NT2/D1 (cell line): ENCODE results near the gene ARHGAP12.

Experiments used
- SUZ12 ChIP-seq: IDR thresholded peaks from 2 replicates; pipeline ENCODE4 v1.6.1; 2011; ENCODE audit not compliant: insufficient read length, insufficient read depth; ENCODE audit errors: extremely low read depth
- YY1 ChIP-seq: IDR thresholded peaks from 2 replicates; pipeline ENCODE4 v1.6.1; 2011; ENCODE audit not compliant: insufficient read length, insufficient read depth
- ZNF274 ChIP-seq: IDR thresholded peaks from 2 replicates; pipeline ENCODE4 v1.6.1; 2011; ENCODE audit warnings: mild to moderate bottlenecking, low read depth, low read length

DNA sequence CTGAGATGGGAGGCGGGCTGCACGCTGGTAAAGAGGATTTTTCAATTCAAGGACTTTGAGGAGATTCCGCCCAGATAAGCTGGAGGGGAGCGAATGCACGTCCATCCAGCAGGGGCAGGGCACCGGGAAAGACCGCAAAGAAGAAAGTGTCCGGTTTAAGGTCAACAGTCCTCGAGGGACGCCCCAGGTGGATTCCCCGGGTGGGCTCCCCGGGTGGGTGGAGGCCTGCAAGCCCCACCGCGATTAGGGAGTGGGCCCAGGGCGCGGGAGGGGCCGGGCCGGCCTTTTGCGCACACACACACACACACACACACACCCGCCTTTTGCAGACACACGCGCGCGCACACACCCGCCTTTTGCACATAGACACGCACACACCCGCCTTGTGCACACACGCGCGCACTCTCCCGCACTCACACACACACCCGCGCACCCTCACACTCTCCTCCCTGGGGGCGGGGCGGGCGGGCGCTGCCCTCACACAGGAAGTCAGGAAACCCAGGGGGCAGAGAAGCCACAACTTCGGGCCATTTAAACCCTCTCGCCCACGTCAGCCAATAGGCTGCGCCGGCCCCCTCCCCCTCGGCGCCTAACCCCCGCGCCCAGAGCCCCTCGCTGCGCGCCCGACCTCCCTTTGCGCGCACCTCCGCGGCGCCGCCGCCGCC, 615 bp downstream of the ARHGAP12 start:
- TF ChIP-seq YY1 (no peak), SUZ12 (no peak), ZNF274 (no peak)
